Panc1 (cell line): ENCODE data around the gene MATCAP1. TPM values are rescaled to one million over a fixed set of nuclear protein-coding genes. Genes with fewer than 3 reads are reported as not detected.

Source experiments
- ATAC-seq: fragments of 200-7000 bp; cut with Tn5 transposase; 2 replicates; pipeline ENCODE4 v1.9.1; 2020; ENCODE audit warnings: mild to moderate bottlenecking, moderate library complexity
- BruUV-seq: library from RNA; stranded (reverse); fragments of 400-500 nt; replicated peaks from 2 replicates; lab custom pipeline; 2021; lab: Mats Ljungman, UMichigan
- CTCF ChIA-PET: fragments of 300-600 bp; sonication (Branson Sonifier 250); formaldehyde crosslinking; loops from one replicate; lab custom pipeline; 2022; ENCODE audit warnings: antibody characterized with exemption; lab: Charles Lee
- POLR2A ChIA-PET: fragments of 300-600 bp; sonication (Branson Sonifier 250); formaldehyde crosslinking; loops from one replicate; lab custom pipeline; 2022; ENCODE audit warnings: antibody characterized with exemption; lab: Charles Lee
- DNase-seq: peaks from one replicate; pipeline ENCODE4 v3.0.0-alpha.2; 2010; ENCODE audit warnings: low read depth, low spot score
- H3K27ac ChIP-seq: 2 replicates; pipeline ENCODE4 v1.5.1; 2011; ENCODE audit warnings: mild to moderate bottlenecking, low read length, inconsistent platforms
- H3K27me3 ChIP-seq: fragments of 200-500 bp; sonication (Bioruptor generic); 2 replicates; pipeline ENCODE4 v1.6.0; 2014; ENCODE audit warnings: low read length, inconsistent platforms; ENCODE audit not compliant: control insufficient read depth, insufficient read depth
- H3K36me3 ChIP-seq: fragments of 200-500 bp; sonication (Bioruptor generic); 2 replicates; pipeline ENCODE4 v1.5.1; 2014; ENCODE audit warnings: inconsistent platforms, mild to moderate bottlenecking, low read length, moderate library complexity; ENCODE audit not compliant: control insufficient read depth, insufficient read depth
- H3K4me1 ChIP-seq: 2 replicates; pipeline ENCODE4 v1.5.1; 2011; ENCODE audit warnings: inconsistent platforms, mild to moderate bottlenecking, low read length, moderate library complexity; ENCODE audit not compliant: control insufficient read depth, insufficient read depth
- H3K4me3 ChIP-seq, 2 experiments: 2 replicates each; pipeline ENCODE4 v1.5.1; 2011 to 2012; ENCODE audit warnings: low read depth in 2 of 2, low read length in 2 of 2, mild to moderate bottlenecking in 2 of 2, inconsistent platforms in 1 of 2, moderate library complexity in 1 of 2
- H3K9me3 ChIP-seq: fragments of 200-500 bp; sonication (Bioruptor generic); 2 replicates; pipeline ENCODE4 v1.5.1; 2014; ENCODE audit warnings: low read depth, mild to moderate bottlenecking, inconsistent platforms, low read length, moderate library complexity; ENCODE audit not compliant: control insufficient read depth, insufficient read depth
- CTCF ChIP-seq: fragments of 450-650 bp; IDR thresholded peaks from 2 replicates; pipeline ENCODE4 v1.5.1; 2017; ENCODE audit warnings: mild to moderate bottlenecking
- POLR2AphosphoS5 ChIP-seq: IDR thresholded peaks from 2 replicates; pipeline ENCODE4 v1.6.1; 2012; ENCODE audit warnings: mild to moderate bottlenecking, low read depth, low read length, moderate library complexity
- REST ChIP-seq, 2 experiments: IDR thresholded peaks; 2 replicates each; pipeline ENCODE4 v1.6.1; 2011 to 2012; ENCODE audit warnings: low read depth in 2 of 2, control low read depth in 1 of 2, low read length in 1 of 2, mild to moderate bottlenecking in 1 of 2, moderate library complexity in 1 of 2; ENCODE audit not compliant: insufficient read depth in 1 of 2
- SIN3A ChIP-seq: IDR thresholded peaks from 2 replicates; pipeline ENCODE4 v1.6.1; 2012; ENCODE audit warnings: low read depth, mild to moderate bottlenecking, low read length, moderate library complexity, borderline replicate concordance; ENCODE audit not compliant: insufficient read depth
- TCF7L2 ChIP-seq: IDR thresholded peaks from 2 replicates; pipeline ENCODE4 v1.6.1; 2011; ENCODE audit warnings: mild to moderate bottlenecking, low read depth, low read length, inconsistent platforms
- in situ Hi-C: cut with HindIII; loops from 2 replicates; pipeline ENCODE4 v1.10.0; 2016; ENCODE audit warnings: low sequenced_read_pairs, low pct_unique_long_range_greater_than_20kb
- intact Hi-C: fragments of 100-400 bp; cut with micrococcal nuclease; formaldehyde crosslinking; loops from one replicate; pipeline ENCODE4 v1.10.0; 2022; ENCODE audit not compliant: unreplicated experiment
- total RNA-seq: library from RNA; stranded (reverse); gene quantifications from one replicate; pipeline ENCODE4 v1.2.1, GENCODE V29; 2021; ENCODE audit not compliant: unreplicated experiment

Gene MATCAP1
- total RNA-seq, 1 experiment from 2014 or later, result 13.9 TPM

DNA sequence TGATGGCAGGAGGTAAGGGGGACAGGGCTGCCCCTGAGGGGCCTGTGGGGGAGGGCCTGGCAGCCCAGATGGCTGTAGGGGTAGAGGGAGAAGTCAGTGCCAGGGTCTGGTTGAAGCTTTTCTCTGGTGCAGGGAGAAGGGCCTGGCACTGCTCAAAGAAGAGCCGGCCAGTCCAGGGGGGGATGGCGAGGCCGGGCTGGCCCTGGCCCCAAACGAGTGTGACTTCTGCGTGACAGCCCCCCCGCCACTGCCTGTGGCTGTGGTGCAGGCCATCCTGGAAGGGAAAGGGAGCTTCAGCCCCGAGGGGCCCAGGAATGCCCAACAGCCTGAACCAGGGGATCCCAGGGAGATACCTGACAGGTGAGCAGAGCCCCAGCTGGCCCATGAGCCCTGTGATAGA is 16.2 kb downstream of the MATCAP1 start:
- no peak for TF ChIP-seq REST (IDR thresholded peaks at IDR 0.05; ENCODE audit: insufficient read depth in 1 of 2, low read depth in 2 of 2, low read length in 1 of 2)
- no peak for TF ChIP-seq TCF7L2
- TF ChIP-seq POLR2AphosphoS5, result no peak
- no peak for TF ChIP-seq CTCF
- TF ChIP-seq SIN3A, result no peak
- Histone ChIP-seq H3K27ac (no peak overlapping the region), H3K4me3 (no peak overlapping the region), H3K9me3 (no peaks in the 10 kb centered on the region), H3K36me3 (no peaks in the 10 kb centered on the region; the same call in 1 of the 2 replicates), H3K27me3 (no peaks in the 10 kb centered on the region), H3K4me1 (peaks cover 14% of the 10 kb centered on the region)
- BruUV-seq, result no TSS peak
- in situ Hi-C loops, result no loop called here
- POLR2A ChIA-PET, result no interaction called here
- no peak for DNase-seq
- intact Hi-C loops, result no loop called here
- no peak for ATAC-seq
- CTCF ChIA-PET, result no interaction called here

DNA sequence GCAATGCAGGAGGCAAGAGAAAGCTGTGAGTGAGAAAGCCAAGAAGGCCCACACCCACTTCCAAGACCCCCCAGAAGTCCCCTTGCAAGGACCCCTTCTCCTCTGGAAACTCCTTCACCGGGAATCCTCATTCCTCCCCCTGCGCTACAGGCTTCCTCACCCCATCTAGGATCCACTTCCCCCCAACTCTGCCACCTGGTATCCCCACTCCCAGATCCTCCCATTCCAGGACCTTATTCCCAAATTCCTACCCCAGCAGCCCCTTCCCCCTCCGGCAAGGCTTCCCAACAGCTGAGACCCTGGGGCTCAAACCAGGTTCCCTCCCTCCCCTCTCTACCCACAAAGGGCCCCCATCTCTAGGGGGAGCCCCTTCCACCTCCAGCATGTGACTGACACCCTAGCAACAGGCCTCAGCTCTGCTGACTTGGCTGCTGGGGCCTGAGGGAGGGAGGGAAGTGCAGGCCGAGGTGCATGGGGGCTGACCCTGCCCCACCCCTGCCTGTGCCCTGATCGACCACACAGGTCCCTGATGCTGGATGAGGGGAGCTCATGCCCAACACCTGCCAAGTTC is 17.1 kb downstream of the MATCAP1 start:
- ATAC-seq, result no peak
- Histone ChIP-seq H3K4me3 (no peak overlapping the region), H3K9me3 (no peaks in the 10 kb centered on the region), H3K27ac (no peak overlapping the region), H3K27me3 (no peaks in the 10 kb centered on the region), H3K36me3 (no peaks in the 10 kb centered on the region; the same call in 1 of the 2 replicates), H3K4me1 (peaks cover 14% of the 10 kb centered on the region)
- intact Hi-C loops (no loop called here), in situ Hi-C loops (no loop called here)
- no peak for DNase-seq
- ChIA-PET POLR2A (no interaction called here), CTCF (no interaction called here)
- BruUV-seq, result no TSS peak
- TF ChIP-seq TCF7L2 (no peak), POLR2AphosphoS5 (no peak), SIN3A (no peak), REST (IDR thresholded peaks at IDR 0.05; ENCODE audit: insufficient read depth in 1 of 2, low read depth in 2 of 2, low read length in 1 of 2) (no peak), CTCF (no peak)
